PFSK-1 (cell line): ENCODE results near the gene MMP12.

Experiments used
- POLR2AphosphoS5 ChIP-seq: IDR thresholded peaks from 2 replicates; pipeline ENCODE4 v1.6.1; 2012; ENCODE audit warnings: low read depth, mild to moderate bottlenecking, control low read depth, low read length, moderate library complexity
- TAF1 ChIP-seq: IDR thresholded peaks from 2 replicates; pipeline ENCODE4 v1.6.1; 2012; ENCODE audit warnings: low read length, control low read depth, borderline replicate concordance; ENCODE audit not compliant: insufficient read depth

GRCh38 chr11:102846292-102846691 is 28.5 kb downstream of the MMP12 start:
- TF ChIP-seq POLR2AphosphoS5 (no peak), TAF1 (no peak)
